A549 (cell line): Measurements from ENCODE around the gene NUDT1. TPM values are rescaled to one million over a fixed set of nuclear protein-coding genes. Genes with fewer than 3 reads are reported as not detected.
A peak's percentile ranks its signal among the peaks of the same experiment; 100 is the strongest.

ENCODE experiments used
- ATAC-seq, 2 experiments: fragments of 200-7000 bp in 1 of 2; fragments of >200 bp in 1 of 2; cut with Nextera tagmentation in 1 of 2; cut with Tn5 transposase in 1 of 2; 3 replicates each; pipeline versions ENCODE4 v1.8.0 to v1.9.1; 2018 to 2020; ENCODE audit warnings: mild to moderate bottlenecking in 1 of 2, moderate library complexity in 1 of 2
- CTCF ChIA-PET: fragments of 300-600 bp; sonication (Branson Sonifier 250); formaldehyde crosslinking; extraction: SDS; loops from one replicate; lab custom pipeline; 2021; ENCODE audit warnings: antibody characterized with exemption, inconsistent platforms; lab: Yijun Ruan, JAX
- POLR2A ChIA-PET: fragments of 350-600 bp; formaldehyde crosslinking; extraction: SDS; loops from one replicate; lab custom pipeline; 2021; ENCODE audit warnings: antibody characterized with exemption, inconsistent platforms; lab: Yijun Ruan, JAX
- DNase-seq, 2 experiments: peaks; one replicate each; pipeline versions ENCODE4 v3.0.0 to v3.0.0-alpha.2; 2011 to 2016; ENCODE audit warnings: low read depth in 1 of 2, low spot score in 1 of 2
- FAIRE-seq: peaks from 2 replicates; lab custom pipeline; 2011; peaks lifted over from hg19 to GRCh38; lab: Jason Lieb, UNC
- H3K27ac ChIP-seq, 2 experiments: fragments of >200 bp; sonication (Bioruptor Twin); formaldehyde crosslinking; 3 replicates each; pipeline ENCODE4 v1.5.1; 2016 to 2017
- H3K4me1 ChIP-seq: fragments of >200 bp; sonication (Bioruptor Twin); formaldehyde crosslinking; 3 replicates; pipeline ENCODE4 v1.6.1; 2016
- H3K4me2 ChIP-seq: fragments of >200 bp; sonication (Bioruptor Twin); formaldehyde crosslinking; 3 replicates; pipeline ENCODE4 v1.6.1; 2016
- H3K4me3 ChIP-seq: fragments of >200 bp; sonication (Bioruptor Twin); formaldehyde crosslinking; 3 replicates; pipeline ENCODE4 v1.5.1; 2016
- H3K9me3 ChIP-seq: fragments of >200 bp; sonication (Bioruptor Twin); formaldehyde crosslinking; 3 replicates; pipeline ENCODE4 v1.6.1; 2016
- CBX2 ChIP-seq: fragments of 200-600 bp; sonication (generic); IDR thresholded peaks from 2 replicates; pipeline ENCODE4 v1.6.1; 2016; ENCODE audit warnings: low read depth, mild to moderate bottlenecking, borderline replicate concordance
- CBX8 ChIP-seq: fragments of 200-600 bp; sonication (generic); IDR thresholded peaks from 2 replicates; pipeline ENCODE4 v1.6.1; 2016
- EHF ChIP-seq: fragments of 250-450 bp; sonication (Bioruptor Pico); IDR thresholded peaks from 2 replicates; pipeline ENCODE4 v1.5.0; 2020; ENCODE audit warnings: mild to moderate bottlenecking
- ESRRA ChIP-seq: fragments of 150-350 bp; IDR thresholded peaks from 2 replicates; pipeline ENCODE4 v1.6.1; 2014; ENCODE audit warnings: mild to moderate bottlenecking, low read length, borderline replicate concordance
- FOSB ChIP-seq: fragments of 250-450 bp; sonication (Bioruptor Pico); IDR thresholded peaks from 2 replicates; pipeline ENCODE4 v1.5.0; 2020; ENCODE audit warnings: mild to moderate bottlenecking, moderate library complexity
- FOSL2 ChIP-seq, 2 experiments: fragments of 450-650 bp in 1 of 2; fragments of >200 bp in 1 of 2; sonication (Bioruptor Twin) in 1 of 2; formaldehyde crosslinking; IDR thresholded peaks; 2 replicates each; pipeline versions ENCODE4 v1.5.0 to v1.6.1; 2016 to 2020; ENCODE audit warnings: mild to moderate bottlenecking in 1 of 2, moderate library complexity in 1 of 2
- HDAC2 ChIP-seq: fragments of 200-600 bp; sonication (generic); IDR thresholded peaks from 2 replicates; pipeline ENCODE4 v1.6.1; 2016
- MAFK ChIP-seq: fragments of 450-650 bp; IDR thresholded peaks from 2 replicates; pipeline ENCODE4 v1.6.1; 2014; ENCODE audit not compliant: partially characterized antibody
- MAX ChIP-seq: IDR thresholded peaks from 2 replicates; pipeline ENCODE4 v1.6.1; 2012
- NPAS2 ChIP-seq: fragments of 250-450 bp; sonication (Bioruptor Pico); IDR thresholded peaks from 2 replicates; pipeline ENCODE4 v1.8.0; 2022; ENCODE audit warnings: mild to moderate bottlenecking, moderate library complexity, borderline replicate concordance
- NR3C1 ChIP-seq: fragments of >200 bp; sonication (Bioruptor Twin); formaldehyde crosslinking; IDR thresholded peaks from 3 replicates; pipeline ENCODE4 v1.6.1; 2017
- PBX3 ChIP-seq: IDR thresholded peaks from 2 replicates; pipeline ENCODE4 v1.6.1; 2012
- PHF8 ChIP-seq: fragments of 200-600 bp; sonication (generic); IDR thresholded peaks from 2 replicates; pipeline ENCODE4 v1.6.1; 2016; ENCODE audit warnings: low read depth, mild to moderate bottlenecking, antibody characterized with exemption, moderate library complexity, borderline replicate concordance
- POLR2AphosphoS2 ChIP-seq: conservative IDR thresholded peaks from 2 replicates; pipeline ENCODE4 v1.6.1; 2012; ENCODE audit warnings: low read length, improper control_type of control experiment, inconsistent platforms
- RCOR1 ChIP-seq: fragments of 150-350 bp; IDR thresholded peaks from 2 replicates; pipeline ENCODE4 v1.6.1; 2014; ENCODE audit warnings: antibody characterized with exemption, low read length, low read depth
- SREBF2 ChIP-seq: fragments of 450-650 bp; IDR thresholded peaks from 2 replicates; pipeline ENCODE4 v1.6.1; 2014; ENCODE audit warnings: mild to moderate bottlenecking, moderate library complexity
- TP53 ChIP-seq: fragments of 250-450 bp; sonication (Bioruptor Pico); IDR thresholded peaks from 2 replicates; pipeline ENCODE4 v1.5.0; 2021; ENCODE audit warnings: mild to moderate bottlenecking, moderate library complexity
- ZC3H11A ChIP-seq: fragments of 450-650 bp; IDR thresholded peaks from 2 replicates; pipeline ENCODE4 v1.6.1; 2014; ENCODE audit warnings: antibody characterized with exemption, mild to moderate bottlenecking
- ZNF302 ChIP-seq: fragments of 250-450 bp; sonication (Bioruptor Pico); IDR thresholded peaks from 2 replicates; pipeline ENCODE4 v1.9.0; 2021; ENCODE audit warnings: inconsistent platforms, mild to moderate bottlenecking, moderate library complexity
- WGBS: methylation state at CpG from one replicate; pipeline ENCODE4 v1.1.6; 2017; ENCODE audit errors: missing lambda C conversion rate; 5-methylcytosine and 5-hydroxymethylcytosine counted together
- polyA plus RNA-seq, 4 experiments: library from polyadenylated mRNA; depleted of rRNA in 3 of 4; stranded (reverse); fragments of >200 nt; fragmentation: RNase III in 1 of 4; extraction: RNeasy Plus Mini Kit Qiagen cat#74134 plus additional on column Dnase treatment in 1 of 4; gene quantifications; 2 replicates in 3 of 4; 3 replicates in 1 of 4; pipeline ENCODE4 v1.2.3, GENCODE V29; 2011 to 2017
- TF ChIP-seq, protein P1 (sequence below): fragments of 200-600 bp; sonication (generic); IDR thresholded peaks from 2 replicates; pipeline ENCODE4 v1.6.1; 2016; ENCODE audit warnings: antibody characterized with exemption, mild to moderate bottlenecking, moderate library complexity
- TF ChIP-seq, protein P2 (sequence below): fragments of >200 bp; sonication (Bioruptor Twin); formaldehyde crosslinking; IDR thresholded peaks from 3 replicates; pipeline ENCODE4 v1.6.1; 2016

The NUDT1 gene
- polyA plus RNA-seq, 2 of the 4 experiments (the other 2 are of a cell fraction) = 38.3 to 92.3 TPM

- CTCF ChIA-PET = interaction anchor here (0.6 to 1.3 kb wide), 3 partner anchors 11 to 67 kb away, joined by 3 to 4 read pairs (median 3); no protein-coding TSS in a partner anchor
- FAIRE-seq (no peak), ATAC-seq (no peak), DNase-seq (no peak)
- peak overlapping the region in 1 of 2 experiments; percentile 39; a peak in 2 of 6 replicates for H3K27ac ChIP-seq
- TF ChIP-seq PBX3 (no peak), MAX (no peak), TP53 (CRISPR knock-in tag) (no peak), POLR2AphosphoS2 (no peak), ZNF302 (CRISPR knock-in tag) (no peak), SREBF2 (no peak)
- TF ChIP-seq, protein P1, sequence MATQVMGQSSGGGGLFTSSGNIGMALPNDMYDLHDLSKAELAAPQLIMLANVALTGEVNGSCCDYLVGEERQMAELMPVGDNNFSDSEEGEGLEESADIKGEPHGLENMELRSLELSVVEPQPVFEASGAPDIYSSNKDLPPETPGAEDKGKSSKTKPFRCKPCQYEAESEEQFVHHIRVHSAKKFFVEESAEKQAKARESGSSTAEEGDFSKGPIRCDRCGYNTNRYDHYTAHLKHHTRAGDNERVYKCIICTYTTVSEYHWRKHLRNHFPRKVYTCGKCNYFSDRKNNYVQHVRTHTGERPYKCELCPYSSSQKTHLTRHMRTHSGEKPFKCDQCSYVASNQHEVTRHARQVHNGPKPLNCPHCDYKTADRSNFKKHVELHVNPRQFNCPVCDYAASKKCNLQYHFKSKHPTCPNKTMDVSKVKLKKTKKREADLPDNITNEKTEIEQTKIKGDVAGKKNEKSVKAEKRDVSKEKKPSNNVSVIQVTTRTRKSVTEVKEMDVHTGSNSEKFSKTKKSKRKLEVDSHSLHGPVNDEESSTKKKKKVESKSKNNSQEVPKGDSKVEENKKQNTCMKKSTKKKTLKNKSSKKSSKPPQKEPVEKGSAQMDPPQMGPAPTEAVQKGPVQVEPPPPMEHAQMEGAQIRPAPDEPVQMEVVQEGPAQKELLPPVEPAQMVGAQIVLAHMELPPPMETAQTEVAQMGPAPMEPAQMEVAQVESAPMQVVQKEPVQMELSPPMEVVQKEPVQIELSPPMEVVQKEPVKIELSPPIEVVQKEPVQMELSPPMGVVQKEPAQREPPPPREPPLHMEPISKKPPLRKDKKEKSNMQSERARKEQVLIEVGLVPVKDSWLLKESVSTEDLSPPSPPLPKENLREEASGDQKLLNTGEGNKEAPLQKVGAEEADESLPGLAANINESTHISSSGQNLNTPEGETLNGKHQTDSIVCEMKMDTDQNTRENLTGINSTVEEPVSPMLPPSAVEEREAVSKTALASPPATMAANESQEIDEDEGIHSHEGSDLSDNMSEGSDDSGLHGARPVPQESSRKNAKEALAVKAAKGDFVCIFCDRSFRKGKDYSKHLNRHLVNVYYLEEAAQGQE = no peak
- no peaks in the 10 kb centered on the region for H3K9me3 ChIP-seq
- peaks cover 15% of the 10 kb centered on the region; the same call in 2 of the 3 replicates for H3K4me1 ChIP-seq
- WGBS = 94% methylated on average over 12 of the region's 12 CpGs
- POLR2A ChIA-PET = interaction anchor here (1.3 kb wide), 1 partner anchor 11 kb away, joined by 3 read pairs; no protein-coding TSS in a partner anchor
- no peak overlapping the region for H3K4me2 ChIP-seq
- H3K4me3 ChIP-seq = no peak overlapping the region
Measured at GRCh38 chr7:2237109-2237602, 4.9 kb upstream of the NUDT1 start.

- H3K27ac ChIP-seq = no peak overlapping the region
- no peak for FAIRE-seq
- H3K4me2 ChIP-seq = no peak overlapping the region
- H3K4me1 ChIP-seq = peaks cover 16% of the 10 kb centered on the region
- no peak overlapping the region for H3K4me3 ChIP-seq
- CTCF ChIA-PET = interaction anchor here (4.4 kb wide), 1 partner anchor 108 kb away, joined by 18 read pairs; no protein-coding TSS in a partner anchor
- no peak for DNase-seq
- WGBS = 96% methylated on average over 17 of the region's 17 CpGs
- ATAC-seq = no peak
- H3K9me3 ChIP-seq = no peaks in the 10 kb centered on the region
- TF ChIP-seq EHF (CRISPR knock-in tag) (no peak), RCOR1 (no peak)
- POLR2A ChIA-PET = no interaction called here
Measured at GRCh38 chr7:2239242-2239641, 2.8 kb upstream of the NUDT1 start.

DNA sequence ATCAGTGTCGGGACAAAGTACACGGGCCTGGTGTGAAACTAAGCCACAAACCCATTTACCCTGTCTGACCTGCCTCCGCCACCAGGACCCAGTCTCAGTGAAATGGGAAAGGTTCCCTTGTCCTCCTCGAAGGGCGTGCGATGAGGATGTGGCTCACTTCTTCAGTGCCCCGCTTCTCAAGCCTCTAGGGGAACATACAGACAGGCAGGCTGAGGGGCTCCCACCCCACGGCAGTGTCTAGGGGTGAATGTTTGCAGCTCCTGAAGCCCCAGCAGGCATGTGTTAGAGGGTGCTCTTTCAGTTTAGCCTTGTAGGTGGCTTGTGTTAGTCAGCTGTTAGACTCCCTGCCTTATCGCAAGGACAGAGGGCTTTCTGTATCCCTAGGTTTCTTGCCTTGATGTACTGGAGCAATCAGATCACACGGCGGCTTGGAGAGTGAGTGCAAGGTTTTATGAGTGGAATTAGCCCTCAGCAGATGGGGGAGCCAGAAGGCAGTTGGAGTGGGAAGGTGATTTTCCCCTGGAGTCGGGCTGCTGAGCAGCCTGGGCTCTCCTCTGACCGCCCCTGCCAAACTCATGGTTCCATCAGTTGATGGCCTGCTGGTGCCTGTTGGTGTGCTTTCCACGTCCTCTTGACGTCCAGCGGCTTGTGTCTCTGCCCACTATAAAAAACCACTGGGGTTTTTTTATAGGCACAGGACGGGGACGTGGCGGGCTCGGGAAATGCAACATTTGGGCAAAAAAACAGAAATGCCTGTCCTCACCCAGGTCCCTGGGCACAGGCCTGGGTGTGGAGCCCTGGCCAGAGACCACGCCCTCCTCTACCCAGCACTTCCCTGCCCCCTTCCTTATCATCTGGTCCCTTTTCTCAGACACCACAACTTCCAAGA lies 759 bp downstream of the NUDT1 start:
- ATAC-seq = peak; percentile 62
- peak overlapping the region; percentile 99 for H3K4me3 ChIP-seq
- FAIRE-seq = no peak
- DNase-seq = peak; percentile 32 to 33
- TF ChIP-seq NR3C1 = no peak
- no peak for TF ChIP-seq TP53 (CRISPR knock-in tag)
- no peak for TF ChIP-seq MAFK
- peak overlapping the region; percentile 93 for H3K4me2 ChIP-seq
- peaks cover 16% of the 10 kb centered on the region for H3K4me1 ChIP-seq
- POLR2A ChIA-PET = interaction anchor here (1.0 to 2.0 kb wide), 5 partner anchors 9 to 111 kb away, joined by 3 to 8 read pairs (median 3); partner anchors contain the start of gene MAD1L1
- H3K9me3 ChIP-seq = no peaks in the 10 kb centered on the region
- CTCF ChIA-PET = interaction anchor here (0.7 to 4.4 kb wide), 2 partner anchors 13 to 105 kb away, joined by 3 to 18 read pairs; no protein-coding TSS in a partner anchor
- 46% methylated on average over 17 of the region's 21 CpGs for WGBS
- H3K27ac ChIP-seq = peak overlapping the region; percentile 94 to 98

GRCh38 chr7:2243458-2243857 lies 1.4 kb downstream of the NUDT1 start:
- no peak for ATAC-seq
- no peak for FAIRE-seq
- peaks cover 19% of the 10 kb centered on the region for H3K4me1 ChIP-seq
- H3K27ac ChIP-seq = peak overlapping the region in 1 of 2 experiments; percentile 98; a peak in 3 of 6 replicates
- POLR2A ChIA-PET = no interaction called here
- peak overlapping the region; percentile 93 for H3K4me2 ChIP-seq
- H3K4me3 ChIP-seq = no peak overlapping the region
- CTCF ChIA-PET = no interaction called here
- H3K9me3 ChIP-seq = no peaks in the 10 kb centered on the region
- DNase-seq = no peak
- WGBS = 86% methylated on average over 10 of the region's 12 CpGs
- TF ChIP-seq ESRRA = no peak
- no peak for TF ChIP-seq HDAC2
- no peak for TF ChIP-seq MAX
- TF ChIP-seq, protein P2, sequence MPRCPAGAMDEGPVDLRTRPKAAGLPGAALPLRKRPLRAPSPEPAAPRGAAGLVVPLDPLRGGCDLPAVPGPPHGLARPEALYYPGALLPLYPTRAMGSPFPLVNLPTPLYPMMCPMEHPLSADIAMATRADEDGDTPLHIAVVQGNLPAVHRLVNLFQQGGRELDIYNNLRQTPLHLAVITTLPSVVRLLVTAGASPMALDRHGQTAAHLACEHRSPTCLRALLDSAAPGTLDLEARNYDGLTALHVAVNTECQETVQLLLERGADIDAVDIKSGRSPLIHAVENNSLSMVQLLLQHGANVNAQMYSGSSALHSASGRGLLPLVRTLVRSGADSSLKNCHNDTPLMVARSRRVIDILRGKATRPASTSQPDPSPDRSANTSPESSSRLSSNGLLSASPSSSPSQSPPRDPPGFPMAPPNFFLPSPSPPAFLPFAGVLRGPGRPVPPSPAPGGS = no peak
- TF ChIP-seq FOSB (CRISPR knock-in tag) = no peak
- TF ChIP-seq CBX2 = no peak
- TF ChIP-seq PHF8 = no peak
- no peak for TF ChIP-seq FOSL2 (IDR thresholded peaks at IDR 0.05)
- no peak for TF ChIP-seq FOSL2 (CRISPR knock-in tag; IDR thresholded peaks at IDR 0.05)
- no peak for TF ChIP-seq NPAS2 (CRISPR knock-in tag)
- TF ChIP-seq ZC3H11A = no peak
- TF ChIP-seq TP53 (CRISPR knock-in tag) = no peak
- no peak for TF ChIP-seq SREBF2
- no peak for TF ChIP-seq MAFK
- no peak for TF ChIP-seq CBX8
